Stimulated activated CD4-positive, alpha-beta T cell treated with anti-CD3 and anti-CD28 coated beads, Interleukin-2, amount 100 ng/mL, for 4 hours (primary cell): ENCODE data around the gene KRT27.
"Not testable (repeated sequence)": the region's sequence is repeated elsewhere in the genome, so short reads cannot be mapped to it uniquely, and the experiment has no call there.

ENCODE experiments used
- DNase-seq: peaks from one replicate; pipeline ENCODE4 v3.0.0-alpha.2; 2020; ENCODE audit warnings: low read depth

The KRT27 gene

DNA sequence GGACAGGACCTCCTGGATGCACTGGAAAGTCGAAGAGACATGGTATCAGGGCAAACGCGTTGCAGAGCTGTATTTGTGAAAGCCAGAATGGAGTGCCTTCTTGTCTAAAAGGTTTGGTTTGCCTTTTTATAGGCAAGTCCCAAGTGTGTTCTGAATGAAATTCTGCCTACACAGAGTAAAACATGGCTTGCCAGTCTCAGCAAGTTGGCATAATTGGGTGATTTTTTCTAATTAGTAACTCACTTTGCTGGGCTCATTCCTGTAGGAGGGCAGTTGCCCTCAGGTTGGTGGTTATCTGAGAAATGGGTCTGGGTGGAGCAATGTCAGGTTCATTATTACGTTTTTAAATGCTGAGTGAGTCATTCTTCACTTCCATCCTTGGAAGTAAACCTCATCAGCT lies 27.1 kb downstream of the KRT27 start, which contains the start of gene KRT25:
KRT25 (minus strand) TSS at position 101 of the 400 bp plus-strand sequence; CDS start at position 41, 60 bp downstream.
- no peak for DNase-seq

GRCh38 chr17:40753804-40754203 lies 28.5 kb downstream of the KRT27 start:
- no peak for DNase-seq

DNA sequence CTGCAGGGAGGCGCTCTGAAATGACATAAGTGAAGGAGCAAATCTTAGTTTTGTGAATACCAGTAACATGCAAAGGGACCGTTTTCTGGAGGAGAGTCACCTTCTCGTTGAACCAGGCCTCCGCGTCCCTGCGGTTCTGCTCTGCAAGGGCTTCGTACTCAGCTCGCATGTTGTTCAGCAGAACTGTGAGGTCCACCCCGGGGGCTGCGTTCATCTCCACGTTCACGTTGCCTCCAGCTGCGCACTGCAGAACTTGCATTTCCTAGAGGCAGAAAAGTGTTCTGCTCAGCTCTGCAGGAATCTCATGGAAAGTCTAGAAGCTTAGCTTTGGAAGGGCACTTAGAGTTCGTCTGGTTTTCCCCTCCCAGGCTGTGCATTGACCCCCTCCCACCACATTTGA lies 31.3 kb downstream of the KRT27 start:
- DNase-seq, result no peak

DNA sequence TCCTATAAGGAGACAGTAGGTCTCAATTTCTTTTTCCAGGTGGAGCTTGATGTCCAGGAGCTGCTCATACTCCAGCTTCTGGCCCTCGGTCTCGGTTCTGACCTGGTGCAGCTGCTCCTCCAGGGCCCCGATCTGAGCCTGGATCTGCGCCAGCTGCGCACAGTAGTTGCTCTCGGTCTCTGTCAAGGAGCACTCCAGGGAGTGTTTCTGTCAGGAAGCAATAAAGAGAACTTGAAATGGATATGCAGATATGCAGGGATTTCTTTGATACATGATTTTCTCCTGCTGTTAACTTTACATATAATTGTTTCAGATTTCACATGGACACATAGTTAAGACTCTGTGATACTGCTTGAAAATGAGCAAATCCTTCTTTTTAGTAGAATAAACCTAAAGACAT lies 32.0 kb downstream of the KRT27 start:
- no peak for DNase-seq

DNA sequence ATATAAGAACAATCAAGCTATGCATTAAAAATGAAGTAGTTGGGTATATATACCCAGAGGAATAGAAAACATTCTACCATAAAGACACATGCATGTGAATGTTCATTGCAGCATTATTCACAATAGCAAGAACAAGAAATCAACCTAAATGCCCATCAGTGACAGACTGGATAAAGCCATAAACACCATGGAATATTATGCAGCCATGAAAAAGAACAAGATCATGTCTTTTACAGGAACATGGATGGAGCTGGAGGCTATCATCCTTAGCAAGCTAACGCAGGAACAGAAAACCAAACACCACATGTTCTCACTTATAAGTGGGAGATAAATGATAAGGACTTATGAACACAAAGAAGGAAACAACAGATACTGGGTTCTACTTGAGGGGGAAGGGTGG lies 33.7 kb downstream of the KRT27 start:
- not testable (repeated sequence) for DNase-seq

DNA sequence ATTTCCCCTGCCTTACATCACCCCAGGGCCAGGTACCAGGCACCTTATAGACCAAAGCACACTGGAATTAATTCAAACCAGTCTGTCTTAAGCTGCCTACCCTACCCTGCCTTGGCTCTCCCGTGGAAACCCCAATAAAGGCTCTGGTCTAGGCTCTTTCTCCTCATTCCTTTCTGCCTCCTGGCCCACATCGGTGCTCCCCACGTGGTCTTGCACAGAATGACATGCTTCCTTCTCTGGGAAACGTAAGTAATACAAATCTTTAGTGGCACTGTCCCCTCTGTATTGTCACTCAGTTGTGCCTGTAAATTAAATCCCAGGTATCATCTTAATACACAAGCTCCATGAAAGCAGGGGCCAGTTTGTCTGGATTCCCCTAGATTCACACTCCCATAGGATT lies 43.8 kb downstream of the KRT27 start:
- DNase-seq, result no peak

DNA sequence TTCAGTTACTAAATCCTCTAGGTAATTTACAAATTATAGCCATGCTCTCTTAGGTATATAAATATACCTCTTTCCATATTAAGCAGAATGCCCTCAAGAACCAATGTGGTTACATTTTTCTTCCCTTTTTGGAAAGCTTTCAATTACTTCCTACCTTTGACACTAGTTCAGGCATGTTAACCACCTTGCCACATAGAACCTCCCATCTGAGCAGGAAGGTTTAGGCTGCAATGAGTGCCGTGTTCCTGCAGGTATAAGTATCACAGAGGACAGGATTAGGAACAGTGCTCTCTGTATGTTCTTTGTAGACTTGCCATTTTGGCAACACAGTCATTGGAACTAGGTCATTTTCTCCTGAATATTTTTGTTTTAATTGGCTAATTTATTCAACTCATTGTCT lies 47.3 kb downstream of the KRT27 start:
- no peak for DNase-seq

DNA sequence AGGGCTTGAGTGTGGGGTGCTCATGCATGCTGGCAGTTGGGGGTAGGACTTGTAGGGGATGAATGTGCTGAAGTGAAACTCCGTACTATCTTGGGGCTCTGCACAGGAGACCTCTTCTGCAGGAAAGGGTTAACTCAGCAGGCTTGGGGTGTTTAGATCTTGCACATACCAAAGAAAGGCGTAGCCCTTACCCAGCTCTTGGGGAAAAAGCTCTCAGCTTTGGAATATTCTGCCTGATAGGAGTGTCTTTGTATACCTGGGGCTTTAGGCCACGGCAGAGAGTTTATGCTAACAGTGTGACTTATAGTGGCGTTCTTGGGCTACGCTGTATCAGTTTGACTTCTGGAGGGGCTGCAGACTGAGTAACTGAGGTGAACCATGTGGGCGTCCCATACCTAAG lies 48.3 kb downstream of the KRT27 start:
- no peak for DNase-seq

- DNase-seq, result no peak
Observed at GRCh38 chr17:40730970-40731369, 51.4 kb downstream of the KRT27 start.

GRCh38 chr17:40727447-40728231 lies 54.7 kb downstream of the KRT27 start:
- no peak for DNase-seq

GRCh38 chr17:40726919-40727318 lies 55.4 kb downstream of the KRT27 start:
- DNase-seq, result no peak
